ENCODE data around the gene AREL1. TPM values are rescaled to one million over a fixed set of nuclear protein-coding genes. Genes with fewer than 3 reads are reported as not detected.

AREL1 gene
- polyA plus RNA-seq, 1 donor (not counting 4 experiments of a cell fraction or from before 2014, with no cell fraction given) = 31.2 TPM

GRCh38 chr14:74732387-74732786, 19.5 kb upstream of the AREL1 start:
- H3K27me3 ChIP-seq (ENCODE audit: control insufficient read depth, extremely low read depth, insufficient read depth, low read length) = no peaks in the 10 kb centered on the region
- H3K9ac ChIP-seq (ENCODE audit: control insufficient read depth, extremely low read depth, insufficient read depth, low read length) = no peak overlapping the region
- no peaks in the 10 kb centered on the region for H3K9me1 ChIP-seq (ENCODE audit: control insufficient read depth, extremely low read depth, insufficient read depth, low read length)
- H3K9me3 ChIP-seq (ENCODE audit: control insufficient read depth, low read depth, low read length) = no peaks in the 10 kb centered on the region
- no peak overlapping the region for H2AFZ ChIP-seq (ENCODE audit: control insufficient read depth, low read length)
- no peaks in the 10 kb centered on the region for H3K4me1 ChIP-seq (ENCODE audit: control insufficient read depth, extremely low read depth, insufficient read depth, low read length)
- peaks cover 0 to 4% of the 10 kb centered on the region in 2 experiments for H3K36me3 ChIP-seq (ENCODE audit: control insufficient read depth in 2 of 2, extremely low read depth in 1 of 2, insufficient read depth in 2 of 2, low read length in 2 of 2)
- dilution Hi-C loops (cut with MboI; ENCODE audit: extremely low pct_ligation_motif_present, low sequenced_read_pairs) = no loop called here
- H3K4me3 ChIP-seq (ENCODE audit: control insufficient read depth in 2 of 3, extremely low read depth in 1 of 3, insufficient read depth in 2 of 3, low read depth in 1 of 3, low read length in 3 of 3) = no peak overlapping the region
- FAIRE-seq = no peak
- H3K4me2 ChIP-seq (ENCODE audit: control insufficient read depth, extremely low read depth, insufficient read depth, low read depth, low read length) = no peak overlapping the region
- TF ChIP-seq EZH2 (IDR thresholded peaks at IDR 0.05; ENCODE audit: low read length) = no peak
- TF ChIP-seq, protein P1, sequence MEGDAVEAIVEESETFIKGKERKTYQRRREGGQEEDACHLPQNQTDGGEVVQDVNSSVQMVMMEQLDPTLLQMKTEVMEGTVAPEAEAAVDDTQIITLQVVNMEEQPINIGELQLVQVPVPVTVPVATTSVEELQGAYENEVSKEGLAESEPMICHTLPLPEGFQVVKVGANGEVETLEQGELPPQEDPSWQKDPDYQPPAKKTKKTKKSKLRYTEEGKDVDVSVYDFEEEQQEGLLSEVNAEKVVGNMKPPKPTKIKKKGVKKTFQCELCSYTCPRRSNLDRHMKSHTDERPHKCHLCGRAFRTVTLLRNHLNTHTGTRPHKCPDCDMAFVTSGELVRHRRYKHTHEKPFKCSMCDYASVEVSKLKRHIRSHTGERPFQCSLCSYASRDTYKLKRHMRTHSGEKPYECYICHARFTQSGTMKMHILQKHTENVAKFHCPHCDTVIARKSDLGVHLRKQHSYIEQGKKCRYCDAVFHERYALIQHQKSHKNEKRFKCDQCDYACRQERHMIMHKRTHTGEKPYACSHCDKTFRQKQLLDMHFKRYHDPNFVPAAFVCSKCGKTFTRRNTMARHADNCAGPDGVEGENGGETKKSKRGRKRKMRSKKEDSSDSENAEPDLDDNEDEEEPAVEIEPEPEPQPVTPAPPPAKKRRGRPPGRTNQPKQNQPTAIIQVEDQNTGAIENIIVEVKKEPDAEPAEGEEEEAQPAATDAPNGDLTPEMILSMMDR (optimal IDR thresholded peaks at IDR 0.05 in 1 of 3, IDR thresholded peaks at IDR 0.05 in 1 of 3, conservative IDR thresholded peaks at IDR 0.05 in 1 of 3; ENCODE audit: extremely low read depth in 1 of 3, insufficient read depth in 2 of 3, low read length in 3 of 3) = no peak
- no peaks in the 10 kb centered on the region for H4K20me1 ChIP-seq (ENCODE audit: control insufficient read depth, extremely low read depth, insufficient read depth, low read length)
- no peaks in the 10 kb centered on the region for H3K79me2 ChIP-seq (ENCODE audit: control insufficient read depth, insufficient read depth, low read length)
- no peak for DNase-seq (ENCODE audit: low read depth, low spot score)
- H3K27ac ChIP-seq (ENCODE audit: control insufficient read depth, insufficient read depth, low read length) = no peak overlapping the region

GRCh38 chr14:74723134-74723533, 10.3 kb upstream of the AREL1 start:
- H3K79me2 ChIP-seq (ENCODE audit: control insufficient read depth, insufficient read depth, low read length) = no peaks in the 10 kb centered on the region
- H3K27ac ChIP-seq (ENCODE audit: control insufficient read depth, insufficient read depth, low read length) = no peak overlapping the region
- DNase-seq (ENCODE audit: low read depth, low spot score) (no peak), FAIRE-seq (no peak)
- peaks cover 4 to 6% of the 10 kb centered on the region in 2 experiments for H3K36me3 ChIP-seq (ENCODE audit: control insufficient read depth in 2 of 2, extremely low read depth in 1 of 2, insufficient read depth in 2 of 2, low read length in 2 of 2)
- H3K27me3 ChIP-seq (ENCODE audit: control insufficient read depth, extremely low read depth, insufficient read depth, low read length) = no peaks in the 10 kb centered on the region
- dilution Hi-C loops (cut with MboI; ENCODE audit: extremely low pct_ligation_motif_present, low sequenced_read_pairs) = no loop called here
- H2AFZ ChIP-seq (ENCODE audit: control insufficient read depth, low read length) = no peak overlapping the region
- H3K4me1 ChIP-seq (ENCODE audit: control insufficient read depth, extremely low read depth, insufficient read depth, low read length) = no peaks in the 10 kb centered on the region
- H4K20me1 ChIP-seq (ENCODE audit: control insufficient read depth, extremely low read depth, insufficient read depth, low read length) = no peaks in the 10 kb centered on the region
- no peak overlapping the region for H3K4me3 ChIP-seq (ENCODE audit: control insufficient read depth in 2 of 3, extremely low read depth in 1 of 3, insufficient read depth in 2 of 3, low read depth in 1 of 3, low read length in 3 of 3)
- no peaks in the 10 kb centered on the region for H3K9me1 ChIP-seq (ENCODE audit: control insufficient read depth, extremely low read depth, insufficient read depth, low read length)
- H3K4me2 ChIP-seq (ENCODE audit: control insufficient read depth, extremely low read depth, insufficient read depth, low read depth, low read length) = no peak overlapping the region
- H3K9ac ChIP-seq (ENCODE audit: control insufficient read depth, extremely low read depth, insufficient read depth, low read length) = no peak overlapping the region
- no peaks in the 10 kb centered on the region for H3K9me3 ChIP-seq (ENCODE audit: control insufficient read depth, low read depth, low read length)
- TF ChIP-seq, protein P1 (optimal IDR thresholded peaks at IDR 0.05 in 1 of 3, IDR thresholded peaks at IDR 0.05 in 1 of 3, conservative IDR thresholded peaks at IDR 0.05 in 1 of 3; ENCODE audit: extremely low read depth in 1 of 3, insufficient read depth in 2 of 3, low read length in 3 of 3) = no peak
- TF ChIP-seq EZH2 (IDR thresholded peaks at IDR 0.05; ENCODE audit: low read length) = no peak

All from keratinocyte (primary cell).